Gastroesophageal sphincter (tissue), 4 donors: ENCODE results near the gene MYT1. TPM values are rescaled to one million over a fixed set of nuclear protein-coding genes. Genes with fewer than 3 reads are reported as not detected.

Experiments used
- ATAC-seq: fragments of 150-250 bp; one replicate; pipeline ENCODE4 v1.9.1; 2016; ENCODE audit warnings: mild to moderate bottlenecking, moderate library complexity
- H3K27ac ChIP-seq, 4 donors: fragments of 200-600 bp; sonication (generic) in 3 of 4; 1 replicate in 3 of 4; 2 replicates in 1 of 4; pipeline ENCODE4 v1.5.1; 2016 to 2019
- H3K27me3 ChIP-seq: fragments of 200-600 bp; sonication (generic); one replicate; pipeline ENCODE4 v1.5.1; 2019
- H3K36me3 ChIP-seq, 2 donors: fragments of 200-600 bp; sonication (generic); one replicate each; pipeline ENCODE4 v1.5.1; 2019; ENCODE audit warnings: control low read depth in 1 of 2
- H3K4me1 ChIP-seq, 3 donors: fragments of 200-600 bp; sonication (generic); 1 replicate in 2 of 3; 2 replicates in 1 of 3; pipeline ENCODE4 v1.5.1; 2016 to 2019; ENCODE audit warnings: control low read depth in 2 of 3
- H3K4me3 ChIP-seq, 2 donors: fragments of 200-600 bp; sonication (generic); one replicate each; pipeline ENCODE4 v1.5.1; 2019; ENCODE audit warnings: mild to moderate bottlenecking in 1 of 2, moderate library complexity in 1 of 2
- H3K9me3 ChIP-seq, 3 donors: fragments of 200-600 bp; sonication (generic); one replicate each; pipeline ENCODE4 v1.5.1; 2017 to 2019; ENCODE audit warnings: control low read depth in 2 of 3
- EP300 ChIP-seq: sonication (generic); formaldehyde crosslinking; IDR thresholded peaks from one replicate; pipeline ENCODE4 v1.6.1; 2017; ENCODE audit warnings: antibody characterized with exemption, mild to moderate bottlenecking
- POLR2A ChIP-seq, 2 donors: fragments of 450-650 bp; IDR thresholded peaks; one replicate each; pipeline ENCODE4 v1.6.1; 2017; ENCODE audit warnings: antibody characterized with exemption in 2 of 2, mild to moderate bottlenecking in 2 of 2, moderate library complexity in 1 of 2
- POLR2AphosphoS5 ChIP-seq: sonication (generic); formaldehyde crosslinking; IDR thresholded peaks from one replicate; pipeline ENCODE4 v1.6.1; 2017; ENCODE audit warnings: antibody characterized with exemption
- whole genome bisulfite sequencing, 2 donors: methylation state at CpG; one replicate each; pipeline ENCODE4 v1.1.5; 2018; ENCODE audit warnings: low coverage in 1 of 2; 5-methylcytosine and 5-hydroxymethylcytosine counted together
- total RNA-seq, 4 donors: library from RNA; depleted of rRNA; stranded (reverse); fragments of >200 nt; gene quantifications; one replicate each; pipeline ENCODE4 v1.1.0, GENCODE V29; 2016
- TF ChIP-seq, protein P1 (sequence below), 4 experiments: fragments of 200-600 bp in 2 of 4; fragments of 450-650 bp in 2 of 4; sonication (generic) in 1 of 4; IDR thresholded peaks; one replicate each; pipeline ENCODE4 v1.5.1; 2017 to 2019; ENCODE audit warnings: antibody characterized with exemption in 4 of 4, mild to moderate bottlenecking in 2 of 4, moderate library complexity in 2 of 4

Gene MYT1
- total RNA-seq, 4 donors from 2014 or later = 0.04 to 0.27 TPM; not detected in 2

- Histone ChIP-seq H3K4me3 (no peak overlapping the region), H3K4me1 (no peaks in the 10 kb centered on the region), H3K36me3 (no peaks in the 10 kb centered on the region), H3K27me3 (peaks cover 21% of the 10 kb centered on the region), H3K27ac (no peak overlapping the region), H3K9me3 (no peaks in the 10 kb centered on the region)
- WGBS, 2 donors = 74% methylated on average over 5 of the region's 8 CpGs; no CpG with 5 or more reads in 1 of the 2 donors
- no peak for TF ChIP-seq POLR2AphosphoS5
- TF ChIP-seq POLR2A (IDR thresholded peaks at IDR 0.05) = no peak
- TF ChIP-seq, protein P1, sequence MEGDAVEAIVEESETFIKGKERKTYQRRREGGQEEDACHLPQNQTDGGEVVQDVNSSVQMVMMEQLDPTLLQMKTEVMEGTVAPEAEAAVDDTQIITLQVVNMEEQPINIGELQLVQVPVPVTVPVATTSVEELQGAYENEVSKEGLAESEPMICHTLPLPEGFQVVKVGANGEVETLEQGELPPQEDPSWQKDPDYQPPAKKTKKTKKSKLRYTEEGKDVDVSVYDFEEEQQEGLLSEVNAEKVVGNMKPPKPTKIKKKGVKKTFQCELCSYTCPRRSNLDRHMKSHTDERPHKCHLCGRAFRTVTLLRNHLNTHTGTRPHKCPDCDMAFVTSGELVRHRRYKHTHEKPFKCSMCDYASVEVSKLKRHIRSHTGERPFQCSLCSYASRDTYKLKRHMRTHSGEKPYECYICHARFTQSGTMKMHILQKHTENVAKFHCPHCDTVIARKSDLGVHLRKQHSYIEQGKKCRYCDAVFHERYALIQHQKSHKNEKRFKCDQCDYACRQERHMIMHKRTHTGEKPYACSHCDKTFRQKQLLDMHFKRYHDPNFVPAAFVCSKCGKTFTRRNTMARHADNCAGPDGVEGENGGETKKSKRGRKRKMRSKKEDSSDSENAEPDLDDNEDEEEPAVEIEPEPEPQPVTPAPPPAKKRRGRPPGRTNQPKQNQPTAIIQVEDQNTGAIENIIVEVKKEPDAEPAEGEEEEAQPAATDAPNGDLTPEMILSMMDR (IDR thresholded peaks at IDR 0.05) = no peak
- ATAC-seq = no peak
These were observed 65.3 kb downstream of the MYT1 start for GRCh38 chr20:64229507-64230061.

DNA sequence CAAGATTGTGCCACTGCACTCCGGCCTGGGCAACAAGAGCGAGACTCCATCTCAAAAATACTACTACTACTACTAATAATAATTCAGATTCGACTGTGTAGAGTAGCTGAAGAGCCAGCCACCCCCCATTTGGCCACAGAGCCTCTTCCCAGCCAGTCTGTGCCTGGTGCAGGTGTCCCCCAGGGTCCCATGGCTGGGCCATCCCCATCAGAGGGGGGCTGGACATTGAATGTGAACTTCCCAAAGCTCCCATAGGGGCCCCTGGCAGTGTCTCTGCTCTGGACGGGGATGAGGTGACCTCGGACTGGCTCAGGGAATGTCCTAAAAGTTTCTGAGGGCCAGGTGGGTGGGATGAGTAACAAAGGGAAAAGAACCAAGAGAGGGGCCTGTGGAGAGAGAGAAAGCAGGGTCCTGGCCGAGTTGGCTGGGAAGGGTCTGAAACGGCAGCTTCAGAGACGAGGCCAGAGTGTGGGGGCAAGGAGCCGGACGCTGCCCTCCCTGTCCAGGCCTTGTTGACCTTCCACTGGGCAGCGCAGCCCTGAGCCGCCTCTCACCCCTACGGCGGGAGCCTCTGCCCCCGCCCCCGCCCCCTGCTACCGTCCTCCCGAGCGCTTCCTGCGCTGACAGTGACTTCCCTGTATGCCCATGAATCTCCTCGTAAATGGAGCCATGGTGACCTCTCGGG is 66.4 kb downstream of the MYT1 start:
- no peak overlapping the region for H3K4me3 ChIP-seq
- TF ChIP-seq, protein P1 (IDR thresholded peaks at IDR 0.05) = no peak
- TF ChIP-seq EP300 (no peak), POLR2AphosphoS5 (no peak), POLR2A (IDR thresholded peaks at IDR 0.05) (no peak)
- H3K36me3 ChIP-seq = no peaks in the 10 kb centered on the region
- WGBS, 2 donors = 40 to 82% methylated on average over 1 to 9 of the region's 22 CpGs
- H3K27ac ChIP-seq = no peak overlapping the region
- H3K27me3 ChIP-seq = peaks cover 12% of the 10 kb centered on the region
- ATAC-seq = no peak
- no peaks in the 10 kb centered on the region for H3K9me3 ChIP-seq
- no peaks in the 10 kb centered on the region for H3K4me1 ChIP-seq

GRCh38 chr20:64231621-64232550 is 67.6 kb downstream of the MYT1 start:
- peaks cover 8% of the 10 kb centered on the region for H3K27me3 ChIP-seq
- ATAC-seq = no peak
- H3K9me3 ChIP-seq = no peaks in the 10 kb centered on the region
- no peak overlapping the region for H3K4me3 ChIP-seq
- no CpG with 5 or more reads among the region's 27 CpGs for WGBS, 2 donors
- no peak overlapping the region for H3K27ac ChIP-seq
- TF ChIP-seq EP300 (no peak), POLR2A (IDR thresholded peaks at IDR 0.05) (no peak), POLR2AphosphoS5 (no peak)
- TF ChIP-seq, protein P1 (IDR thresholded peaks at IDR 0.05) = no peak
- no peaks in the 10 kb centered on the region for H3K4me1 ChIP-seq
- no peaks in the 10 kb centered on the region for H3K36me3 ChIP-seq

GRCh38 chr20:64232794-64233193 is 68.5 kb downstream of the MYT1 start:
- no peaks in the 10 kb centered on the region for H3K36me3 ChIP-seq
- no peaks in the 10 kb centered on the region for H3K4me1 ChIP-seq
- no peak overlapping the region for H3K4me3 ChIP-seq
- TF ChIP-seq, protein P1 (IDR thresholded peaks at IDR 0.05) = no peak
- TF ChIP-seq POLR2AphosphoS5 = no peak
- no peak for TF ChIP-seq EP300
- no peak for TF ChIP-seq POLR2A (IDR thresholded peaks at IDR 0.05)
- H3K27ac ChIP-seq = no peak overlapping the region
- WGBS, 2 donors = 51% methylated on average over 3 of the region's 3 CpGs; no CpG with 5 or more reads in 1 of the 2 donors
- ATAC-seq = no peak
- H3K9me3 ChIP-seq = no peaks in the 10 kb centered on the region
- H3K27me3 ChIP-seq = peaks cover 8% of the 10 kb centered on the region
